Measurements from ENCODE around the gene MINK1.
A peak's percentile ranks its signal among the peaks of the same experiment; 100 is the strongest.

The MINK1 gene

GRCh38 chr17:4941319-4941610 lies 108.1 kb downstream of the MINK1 start:
- Histone ChIP-seq H3K9me3 (ENCODE audit: control insufficient read depth, insufficient read depth, low read depth, low read length) (no peaks in the 10 kb centered on the region), H3K4me3 (ENCODE audit: low read depth, low read length) (peak overlapping the region; percentile 87), H3K4me1 (ENCODE audit: control insufficient read depth, insufficient read depth, low read length) (peaks cover 17% of the 10 kb centered on the region), H3K27ac (ENCODE audit: extremely low read depth, low read depth, low read length) (peak overlapping the region; percentile 93), H3K36me3 (ENCODE audit: control insufficient read depth in 2 of 2, insufficient read depth in 1 of 2, low read length in 2 of 2) (peaks cover 44 to 76% of the 10 kb centered on the region in 2 experiments)
- CTCF ChIA-PET: interaction anchor here (0.6 to 3.0 kb wide), 3 partner anchors 11 to 38 kb away, joined by 3 to 20 read pairs (median 6); partner anchors contain the start of gene CHRNE
- POLR2A ChIA-PET: interaction anchor here (2.7 kb wide), 1 partner anchor 27 kb away, joined by 106 read pairs; the partner anchor contains the start of gene SPAG7
- TF ChIP-seq HOXD13 (CRISPR knock-in tag; IDR thresholded peaks at IDR 0.05; ENCODE audit: borderline replicate concordance) (no peak), ZNF596 (tag by site-specific recombination; IDR thresholded peaks at IDR 0.05) (no peak), HOXC10 (CRISPR knock-in tag; IDR thresholded peaks at IDR 0.05) (no peak), KLF7 (tag by site-specific recombination; IDR thresholded peaks at IDR 0.05; ENCODE audit: borderline replicate concordance) (no peak), ZBTB48 (tag by site-specific recombination; IDR thresholded peaks at IDR 0.05) (no peak), SCRT1 (tag by site-specific recombination; IDR thresholded peaks at IDR 0.05; ENCODE audit: borderline replicate concordance) (no peak), ZNF292 (tag by site-specific recombination; IDR thresholded peaks at IDR 0.05; ENCODE audit: borderline replicate concordance, low read depth) (no peak), ZNF558 (tag by site-specific recombination; IDR thresholded peaks at IDR 0.05) (no peak), ZNF510 (tag by site-specific recombination; IDR thresholded peaks at IDR 0.05; ENCODE audit: insufficient replicate concordance) (no peak), ZNF560 (tag by site-specific recombination; IDR thresholded peaks at IDR 0.05; ENCODE audit: borderline replicate concordance) (no peak), MYNN (tag by site-specific recombination; IDR thresholded peaks at IDR 0.05; ENCODE audit: borderline replicate concordance) (no peak), ZNF585B (tag by site-specific recombination; IDR thresholded peaks at IDR 0.05) (no peak), ZNF747 (tag by site-specific recombination; IDR thresholded peaks at IDR 0.05) (no peak)

- H3K27ac ChIP-seq (ENCODE audit: extremely low read depth, low read depth, low read length): peak overlapping the region; percentile 14; the same call in 1 of the 2 replicates
- H3K4me3 ChIP-seq (ENCODE audit: low read depth, low read length): no peak overlapping the region
- CTCF ChIA-PET: interaction anchor here (1.1 to 1.2 kb wide), 2 partner anchors 33 to 45 kb away, joined by 4 to 7 read pairs; partner anchors contain the start of gene CAMTA2
- no peaks in the 10 kb centered on the region for H3K9me3 ChIP-seq (ENCODE audit: control insufficient read depth, insufficient read depth, low read depth, low read length)
- H3K4me1 ChIP-seq (ENCODE audit: control insufficient read depth, insufficient read depth, low read length): peaks cover 21% of the 10 kb centered on the region
- POLR2A ChIA-PET: interaction anchor here (0.7 to 17.9 kb wide), 5 partner anchors 10 to 60 kb away, joined by 3 to 358 read pairs (median 5); partner anchors contain the start of genes GP1BA, INCA1, KIF1C and SPAG7
- H3K36me3 ChIP-seq (ENCODE audit: control insufficient read depth in 2 of 2, insufficient read depth in 1 of 2, low read length in 2 of 2): peaks cover 38 to 70% of the 10 kb centered on the region in 2 experiments
- TF ChIP-seq ZNF76 (tag by site-specific recombination; IDR thresholded peaks at IDR 0.05; ENCODE audit: borderline replicate concordance, low read depth) (0 out of 2 replicates have a peak, but pooled peaks have one; percentile 33), ZNF16 (tag by site-specific recombination; IDR thresholded peaks at IDR 0.05; ENCODE audit: low read depth) (no peak), ZNF830 (tag by site-specific recombination; IDR thresholded peaks at IDR 0.05; ENCODE audit: low read depth) (no peak), ZNF350 (tag by site-specific recombination; IDR thresholded peaks at IDR 0.05) (no peak), ZNF658 (tag by site-specific recombination; IDR thresholded peaks at IDR 0.05) (no peak), ZNF624 (tag by site-specific recombination; IDR thresholded peaks at IDR 0.05) (no peak), ZBTB48 (tag by site-specific recombination; IDR thresholded peaks at IDR 0.05) (no peak), OSR2 (tag by site-specific recombination; IDR thresholded peaks at IDR 0.05) (no peak), ZNF776 (tag by site-specific recombination; IDR thresholded peaks at IDR 0.05; ENCODE audit: borderline replicate concordance) (no peak), ZNF629 (tag by site-specific recombination; IDR thresholded peaks at IDR 0.05) (no peak), IKZF3 (tag by site-specific recombination; IDR thresholded peaks at IDR 0.05) (0 out of 2 replicates have a peak, but pooled peaks have one; percentile 33), ZNF610 (tag by site-specific recombination; IDR thresholded peaks at IDR 0.05; ENCODE audit: borderline replicate concordance) (no peak), REPIN1 (tag by site-specific recombination; IDR thresholded peaks at IDR 0.05; ENCODE audit: low read depth) (no peak), ZNF366 (tag by site-specific recombination; conservative IDR thresholded peaks at IDR 0.05) (0 out of 2 replicates have a peak, but pooled peaks have one; percentile 31)
Observed at GRCh38 chr17:4942760-4943508, 109.8 kb downstream of the MINK1 start.
